OCI-M2 (cell line): ENCODE results near the gene ZWILCH.
A peak's percentile ranks its signal among the peaks of the same experiment; 100 is the strongest.
"Not testable (repeated sequence)": the region's sequence is repeated elsewhere in the genome, so short reads cannot be mapped to it uniquely, and the experiment has no call there.

ENCODE experiments used
- DNase-seq: peaks from one replicate; lab custom pipeline; 2025; ENCODE audit not compliant: unreplicated experiment; lab: John Stamatoyannopoulos, UW

Gene ZWILCH

DNA sequence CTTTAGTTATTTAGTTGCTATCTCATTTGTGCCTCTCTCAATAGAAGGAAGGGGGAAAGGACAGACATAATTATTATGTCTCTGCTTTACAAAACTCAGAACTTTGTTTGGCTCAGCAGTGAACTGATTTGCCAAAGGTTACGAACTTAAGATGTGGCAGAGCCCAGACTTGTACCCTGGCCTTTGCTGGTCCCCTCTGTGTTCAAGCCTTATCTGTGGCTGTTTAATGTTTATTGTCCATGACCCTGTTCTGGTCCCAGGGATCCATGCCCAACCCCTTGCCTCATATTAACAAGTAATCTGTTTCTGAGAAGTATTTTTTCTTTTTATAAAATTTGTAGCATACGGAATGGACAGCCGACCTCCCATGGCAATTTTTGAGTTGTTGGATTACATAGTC is 18.2 kb upstream of the ZWILCH start:
- DNase-seq: no peak

DNA sequence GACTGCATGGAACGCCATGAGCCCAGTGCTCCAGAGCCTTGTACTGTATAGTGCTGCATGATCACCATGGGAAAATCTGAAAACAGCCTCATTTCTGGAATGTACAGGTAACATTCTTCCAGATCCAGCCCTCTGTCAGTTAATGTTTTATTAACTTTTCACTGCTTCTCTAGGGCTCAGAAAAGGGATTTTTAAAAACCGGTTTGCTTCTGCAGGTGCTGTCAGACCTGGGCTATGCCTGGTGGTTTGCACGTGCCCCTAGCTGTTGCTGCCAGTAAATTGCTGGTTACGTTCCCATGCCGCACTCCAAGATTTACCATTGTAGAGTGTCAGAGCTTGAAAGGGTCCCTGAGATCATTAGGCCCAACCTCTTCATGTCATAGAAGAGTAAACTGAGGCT is 16.6 kb upstream of the ZWILCH start:
- DNase-seq: no peak

DNA sequence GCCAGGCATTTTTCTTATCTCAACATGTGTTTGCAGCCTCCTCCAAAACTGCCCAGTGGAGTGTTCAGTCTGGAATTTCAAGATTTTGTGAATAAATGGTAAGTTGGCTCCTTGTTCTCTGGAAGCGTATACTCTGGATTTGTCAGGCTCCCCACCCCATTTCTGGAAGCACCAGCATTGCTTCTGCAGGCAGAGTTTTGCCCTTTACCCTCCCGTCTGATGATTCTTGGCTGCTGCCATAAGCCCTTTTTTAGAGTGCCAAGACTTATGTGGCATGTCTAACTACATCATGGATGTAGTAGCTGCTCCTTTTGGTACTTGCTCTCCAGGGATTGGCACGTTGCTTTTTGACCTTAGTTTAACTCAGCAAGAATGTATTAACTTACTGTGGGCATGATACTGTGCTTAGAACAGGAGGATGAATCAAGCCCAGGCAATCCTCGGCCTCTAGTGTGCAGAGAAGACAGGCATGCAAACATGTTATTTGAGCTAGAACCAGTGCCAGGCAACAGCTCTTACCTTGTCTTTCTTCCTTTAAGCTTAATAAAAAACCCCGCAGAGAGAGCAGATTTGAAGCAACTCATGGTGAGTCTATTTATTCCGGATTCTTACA is 15.8 kb upstream of the ZWILCH start:
- no peak for DNase-seq

DNA sequence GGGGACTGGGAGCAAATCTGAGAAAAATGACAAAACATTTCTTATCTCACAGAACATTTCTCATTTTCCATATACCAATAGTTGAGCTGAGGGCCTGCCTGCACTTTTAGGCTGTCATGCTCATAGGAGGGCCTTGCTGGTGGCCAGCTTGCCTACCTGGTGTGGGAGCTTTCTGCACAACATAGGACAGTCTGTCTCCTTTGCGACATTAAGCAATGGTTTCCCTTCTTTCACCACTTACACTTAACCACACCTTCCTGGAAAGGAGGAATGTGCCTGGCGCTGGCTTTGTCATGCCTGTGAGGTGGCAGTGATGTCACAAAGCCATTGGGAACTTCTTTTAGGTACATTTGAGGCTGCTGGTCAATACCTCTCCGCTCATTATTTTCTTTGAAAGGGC is 13.3 kb upstream of the ZWILCH start:
- no peak for DNase-seq

DNA sequence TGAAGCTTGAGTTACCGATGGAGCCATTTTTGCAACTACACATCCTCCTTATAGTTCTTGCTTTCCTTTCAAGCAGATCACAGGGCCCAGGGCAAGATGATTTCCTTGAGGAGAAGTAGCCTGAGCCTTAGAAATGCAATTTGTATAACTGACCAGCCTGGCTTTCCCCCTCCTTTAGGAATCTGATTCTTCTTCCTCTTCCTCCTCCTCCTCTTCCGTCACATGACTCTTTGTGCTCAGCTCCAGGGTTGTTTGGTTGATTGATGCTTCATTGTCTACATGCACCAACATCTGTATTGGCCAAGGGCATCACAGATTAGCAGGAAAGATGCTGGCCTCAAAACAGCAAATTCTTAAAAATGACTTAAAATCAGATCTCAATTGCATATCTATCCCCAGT is 10.9 kb upstream of the ZWILCH start:
- no peak for DNase-seq

DNA sequence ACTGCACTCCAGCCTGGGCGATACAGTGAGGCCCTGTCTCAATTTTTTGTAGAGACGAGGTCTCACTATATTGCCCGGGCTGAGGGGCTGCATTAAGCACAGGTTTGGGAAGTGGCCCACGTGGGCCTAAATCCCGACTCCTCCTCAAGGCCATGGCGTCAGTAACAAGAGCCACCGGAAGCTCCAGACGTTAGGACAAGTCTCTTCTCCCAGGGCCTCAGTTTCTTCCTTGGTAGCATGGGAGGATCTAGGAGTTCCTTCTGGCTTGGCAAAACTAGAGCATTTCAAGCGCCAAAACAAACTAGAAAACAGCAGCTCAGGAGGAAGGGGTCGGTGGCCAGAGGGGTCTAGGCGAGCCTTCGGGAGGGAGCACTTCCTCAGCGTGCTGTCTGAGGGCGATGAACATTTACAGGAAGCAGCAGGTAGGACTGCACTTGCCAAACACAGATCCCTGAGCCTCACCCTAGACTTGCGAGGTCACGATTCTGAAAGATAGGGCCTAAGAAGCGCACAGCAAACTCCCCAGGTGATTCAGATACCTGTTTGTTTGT is 8.1 kb upstream of the ZWILCH start:
- no peak for DNase-seq

DNA sequence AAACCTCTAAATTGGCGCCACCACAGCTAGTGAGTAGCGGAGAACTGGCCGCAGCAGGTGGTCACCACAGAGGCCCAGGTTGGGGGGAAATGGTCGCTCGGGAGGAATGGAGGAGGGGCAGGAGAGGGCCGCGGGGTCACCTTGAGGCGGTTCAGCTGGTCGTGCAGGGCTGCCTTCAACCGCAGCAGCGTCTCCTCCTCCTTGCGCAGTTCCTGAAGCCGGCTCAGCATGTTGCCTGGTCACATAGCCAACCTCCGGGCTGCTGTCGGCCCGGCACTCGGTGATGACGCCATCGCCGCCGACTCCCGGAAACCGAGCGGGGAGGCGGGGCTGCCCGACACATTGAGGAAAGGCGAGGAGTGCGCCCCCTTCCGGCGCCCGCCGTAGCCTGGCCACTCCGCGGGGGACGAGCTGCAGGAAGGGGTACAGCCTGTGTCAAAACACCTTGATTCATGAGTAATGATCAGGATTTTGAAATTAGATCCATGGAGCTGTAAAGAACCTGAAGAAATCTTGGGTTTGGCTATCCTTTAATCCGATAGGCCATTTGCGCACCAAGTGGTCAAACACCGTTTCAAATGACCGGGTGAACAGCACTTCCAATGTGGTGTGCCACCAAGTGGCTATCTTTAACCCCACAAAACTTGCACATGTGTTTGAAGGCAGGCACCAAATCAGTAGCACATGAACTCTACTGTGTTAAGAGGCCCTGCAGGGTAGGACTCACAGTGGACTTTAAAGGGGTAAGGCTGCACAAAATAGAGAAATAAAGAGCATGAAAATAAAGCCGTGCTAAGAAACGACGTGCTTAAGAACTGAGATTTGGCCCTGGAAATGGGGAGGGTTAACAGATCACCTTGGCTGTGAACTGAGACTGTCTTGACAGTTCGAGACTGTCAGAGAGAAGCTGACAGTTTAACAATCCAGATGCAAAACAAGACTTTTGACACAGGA is 7.3 kb upstream of the ZWILCH start, which contains the start of gene SNAPC5:
Gene SNAPC5, minus strand, starts transcription at position 261 of the 954 bp plus-strand sequence. Its CDS starts 31 bp downstream, at position 230.
- DNase-seq: peak; percentile 75

DNA sequence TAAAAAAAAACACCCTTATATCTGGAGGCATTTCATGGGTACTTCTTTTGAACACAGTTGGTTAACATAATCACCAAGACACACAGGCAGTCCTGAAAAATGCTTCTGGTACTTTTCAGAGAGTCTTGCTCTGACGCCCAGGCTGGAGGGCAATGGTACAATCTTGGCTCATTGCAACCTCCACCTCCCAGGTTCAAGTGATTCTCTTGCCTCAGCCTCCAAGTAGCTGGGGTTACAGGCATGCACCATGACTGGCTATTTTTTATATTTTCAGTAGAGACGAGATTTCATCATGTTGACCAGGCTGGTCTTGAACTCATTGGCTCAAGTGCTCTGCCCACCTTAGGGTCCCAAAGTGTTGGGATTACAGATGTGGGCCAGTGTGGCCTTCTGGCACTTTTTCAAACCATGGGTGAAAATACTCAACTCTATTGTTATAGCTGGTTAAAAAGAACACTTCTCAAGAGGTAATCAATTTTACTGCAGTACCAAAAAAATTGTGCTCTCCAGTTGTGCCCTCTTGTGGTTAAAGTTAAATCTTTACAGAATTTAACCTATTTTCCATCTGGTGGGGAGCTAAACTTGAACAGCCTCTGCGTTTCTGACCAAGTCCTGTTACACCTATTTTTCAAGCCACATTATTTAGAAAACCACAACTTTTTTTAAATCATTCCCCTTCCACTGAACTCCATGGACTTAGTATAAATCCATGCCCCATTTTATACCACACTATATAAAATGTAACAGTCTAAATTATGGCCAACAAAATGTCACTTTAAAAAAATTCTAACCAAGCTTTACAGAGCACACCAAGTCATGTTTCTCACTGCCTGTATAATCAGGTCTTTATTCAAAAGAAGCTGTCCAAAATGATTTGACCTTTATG is 6.4 kb upstream of the ZWILCH start:
- no peak for DNase-seq

DNA sequence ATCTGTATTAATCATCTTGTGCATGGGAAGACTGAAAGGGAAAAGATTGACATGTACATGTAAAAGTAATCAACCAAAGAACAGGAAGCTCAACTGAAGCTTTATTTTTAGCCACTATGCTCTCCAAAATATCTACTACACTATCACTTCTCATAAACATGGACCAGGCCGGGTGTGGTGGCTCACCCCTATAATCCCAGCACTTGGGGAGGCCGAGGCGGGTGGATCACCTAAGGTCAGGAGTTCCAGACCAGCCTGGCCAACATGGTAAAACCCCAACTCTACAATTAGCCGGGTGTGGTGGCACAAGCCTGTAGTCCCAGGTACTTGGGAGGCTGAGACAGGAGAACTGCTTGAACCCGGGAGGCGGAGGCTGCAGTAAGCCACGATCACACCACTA is 4.8 kb upstream of the ZWILCH start:
- DNase-seq: not testable (repeated sequence)

DNA sequence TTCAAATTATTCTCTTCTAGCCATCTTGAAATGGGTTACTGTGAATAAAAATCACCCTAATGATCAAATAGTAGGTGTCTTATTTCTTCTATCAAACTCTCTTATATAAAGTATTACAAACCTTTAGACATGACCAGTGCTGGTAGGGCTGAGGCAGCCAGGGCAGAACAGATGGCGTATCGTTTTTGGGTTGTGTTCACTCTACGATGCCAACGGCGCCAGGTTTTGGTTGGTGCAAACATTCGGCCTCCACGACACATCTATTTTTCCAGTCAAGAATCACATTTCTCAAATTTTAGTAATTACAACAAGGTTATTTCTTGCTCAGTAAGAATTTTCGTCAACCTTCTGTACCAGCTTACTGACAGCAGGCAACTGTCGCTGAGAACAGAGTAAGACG is 2.6 kb upstream of the ZWILCH start:
- no peak for DNase-seq

DNA sequence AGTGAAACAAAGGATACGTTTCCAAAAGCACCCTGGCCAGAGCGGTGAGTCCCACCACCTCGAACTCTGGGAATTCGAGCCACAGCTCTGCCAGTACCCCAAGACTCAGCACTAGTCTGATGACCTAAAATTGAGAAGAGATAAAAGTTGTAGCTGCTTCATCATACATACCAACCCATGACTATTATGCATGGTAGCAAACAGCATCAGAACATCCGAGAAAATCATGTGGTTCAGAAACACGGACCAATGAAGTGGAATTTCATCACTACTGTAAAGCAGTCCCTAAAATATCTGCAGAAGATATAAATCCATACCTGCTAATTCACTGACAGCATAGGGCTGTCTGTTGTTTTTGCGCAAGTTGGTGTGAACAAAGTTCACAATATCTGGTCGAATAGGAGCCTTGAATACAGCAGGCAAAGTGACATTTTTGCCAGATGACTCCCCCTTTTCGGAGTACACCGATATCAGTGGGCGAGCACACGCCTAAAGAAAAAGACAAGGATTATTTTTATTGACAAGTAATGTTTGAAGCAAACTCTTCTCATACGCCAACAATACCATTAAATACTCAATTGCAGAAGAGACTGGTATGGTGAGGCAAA is 2.0 kb upstream of the ZWILCH start:
- DNase-seq: not testable (repeated sequence)

DNA sequence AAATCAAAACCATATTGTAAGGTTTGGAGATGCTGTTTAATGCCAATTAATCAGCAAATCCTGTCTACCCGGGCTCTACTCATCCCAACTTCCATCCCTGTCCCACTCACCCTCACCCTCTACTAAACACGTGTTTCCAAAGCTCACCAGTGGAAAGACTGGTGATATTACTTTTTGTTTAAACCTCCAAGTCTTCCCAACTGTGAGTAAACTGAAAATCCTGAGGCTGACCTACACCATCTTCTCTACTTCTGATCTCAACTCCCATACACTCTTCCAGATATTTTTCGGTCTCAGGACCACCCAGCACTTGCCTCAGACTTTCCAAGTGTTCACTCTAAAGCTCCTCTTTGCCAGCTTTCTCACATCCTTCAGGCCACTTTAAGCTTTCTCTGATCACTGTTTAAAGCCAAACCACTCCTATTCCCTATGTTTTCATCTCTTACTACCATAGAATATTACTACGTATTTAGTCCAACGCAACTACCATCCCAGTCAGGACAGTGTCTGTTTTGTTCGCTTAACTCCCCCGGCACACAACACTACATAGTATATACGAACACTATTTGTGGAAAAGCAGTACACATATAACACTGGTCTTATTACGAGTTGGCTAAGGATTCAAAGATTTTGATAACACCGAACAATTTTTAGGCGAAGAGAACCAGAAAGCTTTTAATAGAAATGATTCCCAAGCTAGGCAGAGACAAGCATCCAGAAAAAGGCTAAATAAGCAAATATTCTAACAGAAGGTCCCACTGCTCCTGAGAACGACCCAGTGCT is 1.2 kb upstream of the ZWILCH start:
- no peak for DNase-seq

DNA sequence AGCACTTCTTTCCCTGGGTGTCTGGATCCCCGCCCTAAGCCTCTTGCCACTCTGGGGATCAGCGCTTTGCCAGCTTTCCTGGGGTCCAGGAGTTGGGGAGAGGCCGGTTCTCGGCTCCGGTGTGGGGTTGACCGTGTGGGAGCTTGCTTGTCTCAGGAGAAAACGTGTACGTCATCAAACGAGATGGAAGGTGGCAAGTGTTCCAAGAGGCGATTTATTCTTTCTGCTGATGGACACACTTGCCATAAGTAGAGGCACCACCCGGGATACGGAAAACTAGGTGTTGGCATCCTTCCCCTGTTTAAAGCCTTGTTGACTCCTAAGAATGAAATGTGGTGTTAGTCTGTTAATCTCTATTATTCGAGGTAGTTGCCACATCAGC is 295 bp downstream of the ZWILCH start:
- no peak for DNase-seq

DNA sequence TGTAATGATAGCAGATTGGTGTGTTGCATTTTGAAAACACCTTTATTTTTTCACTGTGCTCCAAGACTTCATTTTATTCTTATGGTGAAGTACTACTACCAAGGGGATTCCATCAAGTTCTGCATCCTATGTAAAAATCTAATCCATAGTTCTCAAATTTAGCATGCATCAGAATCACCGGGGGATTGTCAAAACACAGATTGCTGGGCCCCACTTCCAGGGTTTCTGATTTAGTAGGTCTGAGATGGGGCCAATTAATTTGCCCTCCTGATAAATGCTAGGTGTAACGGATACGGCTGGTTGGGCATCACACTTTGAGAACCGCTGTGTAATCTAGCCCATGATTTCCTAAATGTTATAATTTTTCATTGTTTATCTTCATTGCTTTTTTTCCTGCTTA is 692 bp downstream of the ZWILCH start:
- DNase-seq: no peak

DNA sequence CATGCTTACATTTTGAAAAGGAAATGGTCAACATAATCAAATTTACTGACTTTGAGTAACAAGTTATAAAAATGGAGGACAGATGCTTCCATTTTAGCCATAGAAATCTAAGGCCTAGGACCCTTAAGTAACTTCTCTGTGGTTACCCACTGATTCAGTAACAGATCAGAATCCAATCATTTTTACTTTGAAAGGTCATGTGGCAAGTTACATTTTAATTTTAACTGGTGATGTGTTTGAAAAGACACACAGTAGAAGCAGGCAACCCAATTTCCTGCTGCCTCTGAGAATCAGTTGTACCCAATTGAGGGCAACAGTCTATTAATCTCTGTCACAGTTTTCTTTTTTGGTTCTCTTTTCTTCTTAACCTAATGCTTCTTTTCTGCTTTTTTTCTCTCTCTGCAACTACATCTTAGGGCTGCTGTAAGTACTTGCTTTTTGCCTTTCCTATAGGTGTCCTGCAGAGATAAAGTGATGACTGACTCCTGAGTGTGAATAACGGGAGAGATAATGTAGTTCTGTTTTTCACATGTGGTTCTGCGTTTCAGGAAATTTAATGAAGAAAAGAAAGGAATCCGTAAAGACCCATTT is 3.3 kb downstream of the ZWILCH start:
- DNase-seq: no peak

DNA sequence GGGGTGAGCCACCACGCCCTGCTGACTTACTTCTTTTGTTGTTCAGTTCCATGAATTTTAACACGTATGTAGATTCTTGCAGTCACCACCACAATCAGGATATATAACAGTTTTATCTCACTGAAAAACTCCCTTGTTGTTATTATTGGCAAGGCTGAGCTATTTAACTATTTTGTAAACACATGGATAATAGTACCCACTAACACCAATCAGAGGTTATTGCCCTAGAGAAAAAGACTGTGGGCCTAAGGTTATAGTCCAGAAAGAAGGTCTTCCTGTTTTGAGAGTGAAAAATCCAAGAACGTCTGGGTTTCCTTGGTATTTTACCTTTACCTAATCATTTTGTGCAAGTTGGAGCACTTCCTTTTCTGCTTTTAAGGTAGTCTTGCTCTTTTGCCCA is 9.5 kb downstream of the ZWILCH start:
- DNase-seq: no peak

DNA sequence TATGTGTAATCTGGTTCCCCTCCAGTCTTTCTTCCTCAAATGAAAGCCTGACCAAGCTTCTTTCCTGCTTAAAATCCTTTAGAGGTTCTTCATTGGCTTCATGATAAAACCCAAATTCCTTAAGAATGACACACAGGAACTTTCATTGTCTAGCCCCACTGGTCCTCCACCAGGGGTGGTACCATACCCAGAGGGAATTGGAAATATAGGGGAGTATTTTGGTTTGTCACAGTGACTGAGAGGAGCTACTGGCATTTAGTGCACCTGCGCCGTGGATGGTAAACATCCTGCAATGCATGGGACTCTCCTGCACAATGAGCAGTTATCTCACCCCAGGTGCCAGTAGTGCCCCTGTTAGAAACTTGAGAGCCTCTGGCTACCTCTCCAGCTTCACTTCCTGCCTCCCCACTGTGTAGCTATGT is 10.8 kb downstream of the ZWILCH start:
- DNase-seq: no peak

DNA sequence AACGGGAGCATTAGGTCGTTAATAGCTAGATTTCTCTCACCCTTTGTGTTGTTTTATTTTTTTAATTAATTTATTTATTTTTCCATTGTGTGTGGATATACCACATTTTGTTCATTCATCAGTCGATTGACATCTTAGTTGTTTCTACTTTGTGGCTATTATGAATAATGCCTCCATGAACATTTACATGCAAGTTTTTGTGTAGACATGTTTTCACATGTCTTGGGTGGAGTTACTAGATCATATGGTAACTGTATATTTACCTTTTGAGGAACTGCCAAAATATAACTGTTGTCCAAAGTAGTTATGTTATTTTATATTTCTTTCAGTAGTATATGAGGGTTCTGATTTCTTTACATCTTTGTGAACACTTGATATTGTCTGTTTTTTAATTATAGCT is 18.8 kb downstream of the ZWILCH start:
- no peak for DNase-seq

DNA sequence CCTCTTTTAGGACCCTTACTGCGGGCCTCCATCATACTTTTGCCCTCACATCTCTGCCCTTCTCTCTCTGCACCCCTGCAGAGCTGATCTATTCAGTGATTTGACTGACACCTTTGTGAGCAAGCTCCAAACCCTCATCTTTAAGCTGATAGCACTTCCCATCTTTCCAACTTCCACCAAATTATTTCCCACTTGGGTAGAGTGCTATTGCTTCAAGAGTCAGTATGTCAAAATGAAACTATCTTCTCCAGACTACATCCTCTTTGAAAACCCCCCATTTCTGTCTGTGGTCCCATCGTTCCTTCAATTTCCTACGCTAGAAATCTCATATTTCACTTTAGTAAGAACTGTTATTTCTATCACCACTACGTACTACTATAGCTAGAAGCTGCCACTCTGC is 19.7 kb downstream of the ZWILCH start:
- DNase-seq: no peak

DNA sequence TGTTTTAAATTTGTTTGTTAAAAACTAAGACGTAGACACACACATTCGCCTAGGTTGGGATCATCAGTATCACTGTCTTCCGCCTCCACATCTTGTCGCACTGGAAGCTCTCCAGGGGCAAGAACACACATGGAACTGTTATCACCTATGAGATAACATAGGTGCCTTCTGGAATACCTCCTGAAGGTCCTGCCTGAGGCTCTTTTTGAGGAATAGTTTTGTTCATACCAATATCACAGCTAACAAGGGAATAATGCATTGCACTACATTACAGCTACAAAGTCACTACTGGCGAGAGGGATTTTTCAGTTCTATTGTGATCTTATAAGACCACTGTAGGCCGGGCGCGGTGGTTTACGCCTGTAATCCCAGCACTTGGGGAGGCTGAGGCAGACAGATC is 29.9 kb downstream of the ZWILCH start:
- no peak for DNase-seq
